MM.1S (cell line): ENCODE data around the gene ANGPT4.

Experiments
- CTCF ChIP-seq: fragments of 300-600 bp; sonication (generic); IDR thresholded peaks from 2 replicates; pipeline ENCODE4 v1.5.1; 2016; ENCODE audit warnings: antibody characterized with exemption, low read length, mixed read lengths
- EZH2 ChIP-seq: fragments of 300-600 bp; sonication (generic); optimal IDR thresholded peaks from 2 replicates; pipeline ENCODE3; 2017; ENCODE audit warnings: low read depth, mild to moderate bottlenecking, antibody characterized with exemption, low read length, mixed read lengths
- EZH2phosphoT487 ChIP-seq: fragments of 300-600 bp; sonication (generic); IDR thresholded peaks from 2 replicates; pipeline ENCODE4 v1.6.1; 2018; ENCODE audit warnings: antibody characterized with exemption, low read length

- TF ChIP-seq CTCF (no peak), EZH2 (no peak), EZH2phosphoT487 (no peak)
These were observed 71.5 kb downstream of the ANGPT4 start for GRCh38 chr20:844473-845225.
